Erythroblast (primary cell): ENCODE data around the gene NFIB.

Source experiments
- DNase-seq, 2 experiments: peaks; one replicate each; lab custom pipeline; 2025; lab: John Stamatoyannopoulos, UW
- GATA1 ChIP-seq: IDR thresholded peaks from 2 replicates; pipeline ENCODE4 v1.6.1; 2011; ENCODE audit warnings: low read depth, mild to moderate bottlenecking, control low read depth, low read length, moderate library complexity
- POLR2A ChIP-seq: IDR thresholded peaks from 2 replicates; pipeline ENCODE4 v1.6.1; 2011; ENCODE audit warnings: mild to moderate bottlenecking, low read length

Gene NFIB

GRCh38 chr9:14094491-14094890 is 219.4 kb downstream of the NFIB start:
- no peak for DNase-seq
- no peak for TF ChIP-seq POLR2A
- TF ChIP-seq GATA1, result no peak

GRCh38 chr9:14092344-14092743 is 221.6 kb downstream of the NFIB start:
- no peak for DNase-seq
- TF ChIP-seq GATA1 (no peak), POLR2A (no peak)

- DNase-seq, result no peak
Observed at GRCh38 chr9:14089051-14089803, 224.7 kb downstream of the NFIB start.

GRCh38 chr9:14087576-14087975 is 226.4 kb downstream of the NFIB start:
- TF ChIP-seq POLR2A (no peak), GATA1 (no peak)

More at GRCh38 chr9:14089051-14089803, 224.7 kb downstream of the NFIB start:
- no peak for TF ChIP-seq GATA1
- TF ChIP-seq POLR2A, result no peak

DNA sequence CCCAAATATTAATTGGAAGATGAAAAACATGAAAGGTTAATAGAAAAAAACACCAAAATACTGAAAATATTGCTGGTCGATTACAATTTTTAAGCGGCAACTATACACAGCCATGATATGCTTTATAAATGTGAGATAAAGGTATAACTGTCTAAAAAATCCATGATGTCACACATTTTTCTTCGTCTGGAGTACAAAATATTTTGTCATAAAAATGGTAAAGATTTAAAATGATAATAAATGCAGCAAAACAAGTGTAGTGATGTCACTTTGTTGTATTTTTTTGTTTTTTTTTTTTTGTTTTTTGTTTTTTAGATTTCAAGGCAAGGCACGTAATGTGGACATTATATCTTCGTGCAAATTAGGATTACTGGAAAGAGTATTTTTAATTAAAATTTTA is 227.4 kb downstream of the NFIB start:
- TF ChIP-seq GATA1, result no peak
- TF ChIP-seq POLR2A, result no peak
- no peak for DNase-seq

More at GRCh38 chr9:14087576-14087975, 226.4 kb downstream of the NFIB start:
- no peak for DNase-seq

DNA sequence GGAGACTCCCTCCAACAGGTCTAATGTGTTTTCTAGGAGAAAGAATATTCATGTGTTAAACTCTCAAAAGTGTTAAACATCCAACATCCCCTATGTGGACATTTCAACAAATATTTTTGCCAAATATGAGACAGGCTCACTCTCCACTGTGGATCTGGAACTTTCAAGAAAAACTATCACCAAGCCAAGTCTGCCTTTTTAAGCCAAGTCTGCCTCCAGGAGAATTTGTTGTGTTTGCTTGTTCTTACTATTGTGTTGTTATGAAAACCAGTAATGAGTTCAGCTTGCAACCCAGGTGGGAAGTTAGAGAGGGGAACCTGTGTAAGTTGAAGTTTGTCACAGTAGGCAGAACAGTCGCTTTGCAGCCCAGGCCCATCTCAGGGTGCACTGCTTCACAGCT is 228.1 kb downstream of the NFIB start:
- no peak for DNase-seq
- TF ChIP-seq GATA1 (no peak), POLR2A (no peak)

GRCh38 chr9:14084867-14085266 is 229.1 kb downstream of the NFIB start:
- DNase-seq, result no peak
- TF ChIP-seq POLR2A (no peak), GATA1 (no peak)

DNA sequence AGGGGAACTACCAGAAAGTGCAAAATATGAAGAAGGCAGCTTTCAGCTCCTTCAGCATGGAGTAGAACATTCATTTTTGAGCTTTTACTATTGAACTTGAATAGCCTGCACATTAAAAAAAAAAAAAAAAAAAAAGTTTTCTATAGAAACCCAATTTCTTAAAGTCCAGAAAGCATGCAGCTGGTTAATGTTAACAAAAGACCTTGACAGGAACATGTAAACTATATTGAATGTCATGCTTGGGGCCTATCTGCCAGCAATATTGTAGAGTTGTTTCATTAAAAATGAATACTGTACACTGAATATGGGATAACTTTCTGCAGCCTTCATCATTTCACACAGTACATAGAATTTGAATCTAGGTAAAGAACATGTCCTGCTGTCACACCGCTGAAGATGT is 230.6 kb downstream of the NFIB start:
- TF ChIP-seq POLR2A (no peak), GATA1 (no peak)
- DNase-seq, result no peak

DNA sequence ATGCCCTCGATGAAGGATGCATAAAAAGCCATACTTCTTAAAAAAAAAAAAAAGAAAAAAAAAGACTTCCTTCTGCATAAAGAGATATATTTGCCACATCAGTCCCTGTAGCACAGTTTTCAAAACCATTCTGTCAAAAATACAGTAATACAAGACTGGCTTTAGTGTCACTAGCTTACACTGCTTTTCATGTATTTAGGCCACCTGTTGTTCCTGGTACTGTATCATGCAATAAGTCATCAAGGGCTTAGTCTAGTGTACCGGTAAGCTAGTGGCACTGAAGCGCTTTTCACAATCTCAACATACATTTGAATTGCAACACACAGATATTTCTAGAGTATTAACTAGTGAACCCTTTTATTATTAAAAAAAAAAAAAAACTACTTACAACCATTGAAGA is 231.2 kb downstream of the NFIB start:
- no peak for DNase-seq

DNA sequence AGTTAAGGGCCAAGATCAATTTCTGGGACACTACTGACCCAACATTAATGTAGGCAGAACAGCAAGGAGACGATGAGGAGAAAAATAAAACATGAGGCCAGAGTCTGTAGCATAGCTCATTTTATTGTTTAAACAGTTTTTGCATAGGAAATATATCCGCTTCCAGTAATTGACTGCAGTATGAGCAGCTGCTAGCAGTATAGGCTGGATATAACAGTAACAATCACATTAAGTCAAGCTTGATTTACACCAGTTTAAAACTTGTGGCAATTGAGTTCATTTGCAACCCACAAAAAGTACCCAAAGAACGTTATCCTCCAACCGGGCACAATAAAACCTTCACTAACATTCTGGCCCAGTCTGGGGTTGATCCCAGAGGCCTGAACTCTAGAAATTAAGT is 232.2 kb downstream of the NFIB start:
- no peak for DNase-seq
- TF ChIP-seq GATA1 (no peak), POLR2A (no peak)

More for the DNA sequence above, 231.2 kb downstream of the NFIB start:
- TF ChIP-seq POLR2A (no peak), GATA1 (no peak)

DNA sequence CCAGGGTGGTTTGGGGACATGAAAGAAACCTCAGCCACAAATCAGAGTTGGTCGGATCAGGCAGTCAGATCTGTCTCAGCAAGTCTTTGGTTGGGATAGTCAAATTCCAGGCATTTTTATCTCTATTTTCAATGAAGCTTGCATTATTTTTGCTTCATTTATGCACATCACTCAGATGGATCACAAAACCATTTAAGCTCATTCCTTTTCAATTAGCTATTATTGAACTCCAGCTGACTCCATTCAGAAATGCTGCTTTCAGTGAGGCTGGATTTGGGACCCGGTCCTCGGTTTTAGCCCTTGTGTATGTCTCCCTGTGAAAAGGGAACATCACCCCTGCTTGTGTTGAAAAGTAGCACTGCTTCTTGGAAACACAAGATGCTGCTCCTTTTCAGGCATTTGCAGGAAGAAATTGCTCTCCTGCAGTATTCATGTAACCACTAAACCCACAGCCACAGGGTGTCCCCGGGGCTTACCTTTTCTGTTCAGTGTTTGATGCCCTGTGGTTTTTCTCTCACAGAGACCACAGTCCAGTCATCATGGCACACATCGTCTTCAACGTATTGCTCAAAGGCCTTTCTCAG is 232.9 kb downstream of the NFIB start:
- TF ChIP-seq POLR2A (no peak), GATA1 (no peak)
- no peak for DNase-seq

- no peak for TF ChIP-seq GATA1
- TF ChIP-seq POLR2A, result no peak
- DNase-seq, result no peak
Observed at GRCh38 chr9:14079440-14079839, 234.5 kb downstream of the NFIB start.

DNA sequence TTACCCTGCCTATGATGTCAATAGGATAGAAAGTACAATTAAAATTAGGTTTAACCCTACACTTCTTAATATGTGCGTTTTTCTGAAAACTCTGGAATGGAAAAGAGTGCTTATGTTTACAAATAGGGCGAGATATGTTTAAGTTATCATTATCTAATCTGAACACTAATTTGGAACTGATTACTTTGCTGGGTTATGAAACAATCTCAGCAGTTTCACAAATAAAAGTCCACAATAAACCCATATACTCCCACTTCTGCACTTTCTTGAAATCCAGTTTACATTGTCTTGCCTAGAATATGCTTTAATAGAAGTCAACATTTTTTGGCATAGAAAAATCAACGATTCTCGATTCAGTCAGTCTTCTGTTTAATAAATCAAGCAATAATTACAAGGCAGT is 236.3 kb downstream of the NFIB start:
- DNase-seq, result no peak
- TF ChIP-seq GATA1, result no peak
- TF ChIP-seq POLR2A, result no peak

- TF ChIP-seq GATA1 (no peak), POLR2A (no peak)
- DNase-seq, result no peak
Observed at GRCh38 chr9:14075218-14075617, 238.7 kb downstream of the NFIB start.

- no peak for DNase-seq
- no peak for TF ChIP-seq POLR2A
- no peak for TF ChIP-seq GATA1
Observed at GRCh38 chr9:14072850-14073249, 241.1 kb downstream of the NFIB start.

DNA sequence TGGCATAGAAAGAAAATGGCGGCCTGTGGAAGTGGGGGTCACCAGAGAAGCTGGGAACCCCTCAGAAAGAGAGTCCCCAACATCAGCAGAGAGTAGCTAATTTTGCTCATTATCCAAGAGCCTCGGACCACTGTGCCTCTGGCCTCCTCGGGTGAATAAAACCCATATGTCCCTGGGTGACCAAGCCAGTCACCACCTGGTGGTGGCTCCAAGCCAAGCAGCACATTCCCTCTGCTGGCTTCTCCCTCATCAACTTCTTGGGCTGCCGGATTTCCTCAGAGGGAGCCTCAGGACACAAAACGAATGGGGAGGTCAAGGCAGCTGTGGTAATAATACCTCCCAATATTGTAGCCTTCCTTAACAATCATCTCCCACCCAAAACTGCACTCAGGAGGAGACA is 242.5 kb downstream of the NFIB start:
- TF ChIP-seq GATA1 (no peak), POLR2A (no peak)
- DNase-seq, result no peak
